GM12878 (cell line): ENCODE results near the gene SPATA31D1. TPM values are rescaled to one million over a fixed set of nuclear protein-coding genes. Genes with fewer than 3 reads are reported as not detected.

Experiments
- ATAC-seq: fragments of 200-7000 bp; cut with Tn5 transposase; 3 replicates; pipeline ENCODE4 v1.9.1; 2020; ENCODE audit warnings: mild to moderate bottlenecking, moderate library complexity
- BruUV-seq: library from RNA; stranded (reverse); fragments of 400-500 nt; replicated peaks from 2 replicates; lab custom pipeline; 2021; lab: Mats Ljungman, UMichigan
- CTCF ChIA-PET: fragments of 300-600 bp; sonication (Branson Sonifier 250); formaldehyde crosslinking; extraction: SDS; loops from one replicate; lab custom pipeline; 2021; ENCODE audit warnings: inconsistent platforms; lab: Yijun Ruan, JAX
- POLR2A ChIA-PET: fragments of 350-600 bp; formaldehyde crosslinking; extraction: SDS; loops from one replicate; lab custom pipeline; 2021; ENCODE audit warnings: inconsistent platforms; lab: Charles Lee
- RAD21 ChIA-PET: fragments of 300-600 bp; sonication (Branson Sonifier 250); formaldehyde crosslinking; loops from one replicate; lab custom pipeline; 2023; ENCODE audit warnings: antibody characterized with exemption; ENCODE audit not compliant: unreplicated experiment; lab: Charles Lee
- SMC1A ChIA-PET: fragments of 300-600 bp; sonication (Branson Sonifier 250); formaldehyde crosslinking; loops from one replicate; lab custom pipeline; 2023; ENCODE audit not compliant: unreplicated experiment, uncharacterized antibody; lab: Charles Lee
- DNase-seq: peaks from one replicate; pipeline ENCODE4 v3.0.0-alpha.2; 2011; ENCODE audit warnings: low read depth, low spot score
- FAIRE-seq: peaks from 3 replicates; lab custom pipeline; 2011; peaks lifted over from hg19 to GRCh38; lab: Jason Lieb, UNC
- H2AFZ ChIP-seq: 2 replicates; pipeline ENCODE4 v1.6.0; 2011; ENCODE audit warnings: low read depth, low read length, control low read depth; ENCODE audit not compliant: control insufficient read depth
- H3K27ac ChIP-seq: 2 replicates; pipeline ENCODE4 v1.5.1; 2011; ENCODE audit warnings: control low read depth; ENCODE audit not compliant: control insufficient read depth, insufficient read depth
- H3K27me3 ChIP-seq, 2 experiments: replicated peaks in 1 of 2; 2 replicates each; pipeline versions ENCODE4 v1.6.0 to v1.6.1; 2011; ENCODE audit warnings: low read length in 1 of 2; ENCODE audit not compliant: control insufficient read depth in 2 of 2, insufficient read depth in 2 of 2
- H3K36me3 ChIP-seq, 2 experiments: 2 replicates each; pipeline ENCODE4 v1.5.1; 2011; ENCODE audit warnings: low read length in 1 of 2; ENCODE audit not compliant: control insufficient read depth in 2 of 2, insufficient read depth in 2 of 2
- H3K4me1 ChIP-seq: 2 replicates; pipeline ENCODE4 v1.6.1; 2011; ENCODE audit warnings: mild to moderate bottlenecking, low read length, moderate library complexity, mixed read lengths; ENCODE audit not compliant: control insufficient read depth, insufficient read depth
- H3K4me2 ChIP-seq: 2 replicates; pipeline ENCODE4 v1.6.0; 2011; ENCODE audit warnings: control low read depth; ENCODE audit not compliant: control insufficient read depth, insufficient read depth
- H3K4me3 ChIP-seq: fragments of 200-600 bp; sonication (generic); 2 replicates; pipeline ENCODE4 v1.5.1; 2016
- H3K79me2 ChIP-seq: 2 replicates; pipeline ENCODE4 v1.6.0; 2011; ENCODE audit warnings: low read length; ENCODE audit not compliant: control insufficient read depth, insufficient read depth
- H3K9ac ChIP-seq: 2 replicates; pipeline ENCODE4 v1.8.0; 2011; ENCODE audit warnings: low read length, control low read depth, mixed read lengths; ENCODE audit not compliant: control insufficient read depth, insufficient read depth
- H3K9me3 ChIP-seq: replicated peaks from 3 replicates; pipeline ENCODE4 v1.5.1; 2011; ENCODE audit warnings: mild to moderate bottlenecking, low read length; ENCODE audit not compliant: control insufficient read depth, insufficient read depth
- H4K20me1 ChIP-seq: 2 replicates; pipeline ENCODE4 v1.6.0; 2011; ENCODE audit not compliant: control insufficient read depth, insufficient read depth
- CREM ChIP-seq: IDR thresholded peaks from 2 replicates; pipeline ENCODE4 v1.6.1; 2014; ENCODE audit warnings: antibody characterized with exemption, low read depth
- EED ChIP-seq: sonication (generic); IDR thresholded peaks from 2 replicates; pipeline ENCODE4 v1.6.1; 2016; ENCODE audit warnings: antibody characterized with exemption, low read depth
- HDAC6 ChIP-seq: fragments of 200-600 bp; sonication (generic); IDR thresholded peaks from one replicate; pipeline ENCODE4 v1.8.0; 2017; ENCODE audit warnings: antibody characterized with exemption; ENCODE audit not compliant: unreplicated experiment
- HDGF ChIP-seq: fragments of 450-650 bp; IDR thresholded peaks from 2 replicates; pipeline ENCODE4 v1.6.1; 2016; ENCODE audit warnings: antibody characterized with exemption
- LARP7 ChIP-seq: fragments of 450-650 bp; IDR thresholded peaks from 2 replicates; pipeline ENCODE4 v1.6.1; 2017; ENCODE audit warnings: mild to moderate bottlenecking
- NFYB ChIP-seq: IDR thresholded peaks from 2 replicates; pipeline ENCODE4 v1.6.1; 2011; ENCODE audit warnings: low read depth, mild to moderate bottlenecking, low read length, improper control_type of control experiment, moderate library complexity; ENCODE audit not compliant: insufficient read depth
- STAT1 ChIP-seq: fragments of 450-650 bp; conservative IDR thresholded peaks from 2 replicates; pipeline ENCODE4 v1.6.1; 2014; ENCODE audit warnings: antibody characterized with exemption, mild to moderate bottlenecking
- TCF3 ChIP-seq: IDR thresholded peaks from 2 replicates; pipeline ENCODE4 v1.6.1; 2012; ENCODE audit warnings: low read depth, mild to moderate bottlenecking, low read length, borderline replicate concordance; ENCODE audit not compliant: insufficient read depth
- ZNF217 ChIP-seq: fragments of 450-650 bp; IDR thresholded peaks from 2 replicates; pipeline ENCODE4 v1.6.1; 2017; ENCODE audit warnings: antibody characterized with exemption, mild to moderate bottlenecking
- ZNF274 ChIP-seq: IDR thresholded peaks from one replicate; pipeline ENCODE4 v1.8.0; 2011; ENCODE audit not compliant: insufficient read length, insufficient read depth
- ZSCAN29 ChIP-seq: fragments of 450-650 bp; IDR thresholded peaks from 2 replicates; pipeline ENCODE4 v1.6.1; 2017; ENCODE audit warnings: mild to moderate bottlenecking, moderate library complexity
- in situ Hi-C: fragments of 300-500 bp; cut with MboI; formaldehyde crosslinking; loops from 9 replicates; pipeline ENCODE4 v1.14.3; 2018; ENCODE audit warnings: mixed read lengths
- intact Hi-C: fragments of 100-400 bp; cut with micrococcal nuclease; formaldehyde crosslinking; loops from one replicate; pipeline ENCODE4 v1.14.2; 2022; ENCODE audit not compliant: unreplicated experiment
- polyA plus RNA-seq, 11 experiments: library from polyadenylated mRNA; depleted of rRNA in 4 of 11; unstranded in 6 of 11; stranded (reverse) in 5 of 11; fragments of >200 nt; fragmentation: Nextera tagmentation in 4 of 11; fragmentation: Illumina TruSeq in 1 of 11; extraction: Ambion mirVana in 4 of 11; extraction: Trizol in 1 of 11; gene quantifications; 1 replicate in 1 of 11; 2 replicates in 10 of 11; pipeline versions ENCODE4 v1.2.1 to v1.2.3, GENCODE V29; 2011 to 2016; ENCODE audit warnings: inconsistent platforms in 2 of 11, missing spikeins in 2 of 11, low read depth in 1 of 11
- total RNA-seq, 4 experiments: library from RNA; depleted of rRNA in 3 of 4; stranded (reverse); fragments of >200 nt in 3 of 4; fragmentation: Illumina TruSeq in 1 of 4; extraction: Trizol in 1 of 4; gene quantifications; 2 replicates each; pipeline versions ENCODE4 v1.2.1 to v1.2.3, GENCODE V29; 2013 to 2021
- TF ChIP-seq, protein P1 (sequence below): IDR thresholded peaks from 2 replicates; pipeline ENCODE4 v1.6.1; 2012; ENCODE audit warnings: mild to moderate bottlenecking, low read depth, low read length
- TF ChIP-seq, protein P2 (sequence below): IDR thresholded peaks from 2 replicates; pipeline ENCODE4 v1.6.1; 2012; ENCODE audit warnings: low read length, inconsistent platforms
- TF ChIP-seq, protein P3 (sequence below): IDR thresholded peaks from 2 replicates; pipeline ENCODE4 v1.6.1; 2012; ENCODE audit warnings: low read depth, low read length, improper control_type of control experiment
- TF ChIP-seq, protein P4 (sequence below): fragments of 450-650 bp; IDR thresholded peaks from 2 replicates; pipeline ENCODE4 v1.6.1; 2014; ENCODE audit warnings: mild to moderate bottlenecking
- TF ChIP-seq, protein P5 (sequence below): fragments of 150-350 bp; IDR thresholded peaks from 2 replicates; pipeline ENCODE4 v1.6.1; 2016; ENCODE audit warnings: low read depth, low read length

The SPATA31D1 gene
- total and polyA plus RNA-seq, 10 of the 15 experiments (the other 5 are each of a cell fraction or from before 2014, with no cell fraction given) = 0.01 to 0.45 (median 0.05) TPM; not detected in 4

DNA sequence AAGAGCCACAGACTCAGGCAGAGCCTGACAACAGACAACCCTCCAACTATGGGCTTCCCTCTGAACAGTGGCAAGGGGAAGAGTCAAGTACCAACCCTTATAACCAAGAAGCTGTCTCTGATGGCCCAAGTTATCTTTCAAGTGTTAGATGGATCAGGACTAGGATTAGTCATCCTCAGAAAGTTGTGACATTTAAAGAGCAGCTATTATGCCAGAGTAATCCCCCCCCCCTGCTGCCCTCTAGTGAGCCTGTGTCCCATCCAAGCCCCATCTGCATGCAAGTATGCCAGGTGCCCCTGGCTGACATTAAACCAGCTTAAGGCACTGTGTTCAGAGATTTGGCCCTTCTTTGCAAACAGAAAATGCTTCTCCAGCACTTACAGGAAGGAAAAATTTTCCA lies 16.8 kb upstream of the SPATA31D1 start:
- CTCF ChIA-PET = no interaction called here
- RAD21 ChIA-PET = no interaction called here
- no peak for ATAC-seq
- TF ChIP-seq ZNF217 = no peak
- TF ChIP-seq, protein P1, sequence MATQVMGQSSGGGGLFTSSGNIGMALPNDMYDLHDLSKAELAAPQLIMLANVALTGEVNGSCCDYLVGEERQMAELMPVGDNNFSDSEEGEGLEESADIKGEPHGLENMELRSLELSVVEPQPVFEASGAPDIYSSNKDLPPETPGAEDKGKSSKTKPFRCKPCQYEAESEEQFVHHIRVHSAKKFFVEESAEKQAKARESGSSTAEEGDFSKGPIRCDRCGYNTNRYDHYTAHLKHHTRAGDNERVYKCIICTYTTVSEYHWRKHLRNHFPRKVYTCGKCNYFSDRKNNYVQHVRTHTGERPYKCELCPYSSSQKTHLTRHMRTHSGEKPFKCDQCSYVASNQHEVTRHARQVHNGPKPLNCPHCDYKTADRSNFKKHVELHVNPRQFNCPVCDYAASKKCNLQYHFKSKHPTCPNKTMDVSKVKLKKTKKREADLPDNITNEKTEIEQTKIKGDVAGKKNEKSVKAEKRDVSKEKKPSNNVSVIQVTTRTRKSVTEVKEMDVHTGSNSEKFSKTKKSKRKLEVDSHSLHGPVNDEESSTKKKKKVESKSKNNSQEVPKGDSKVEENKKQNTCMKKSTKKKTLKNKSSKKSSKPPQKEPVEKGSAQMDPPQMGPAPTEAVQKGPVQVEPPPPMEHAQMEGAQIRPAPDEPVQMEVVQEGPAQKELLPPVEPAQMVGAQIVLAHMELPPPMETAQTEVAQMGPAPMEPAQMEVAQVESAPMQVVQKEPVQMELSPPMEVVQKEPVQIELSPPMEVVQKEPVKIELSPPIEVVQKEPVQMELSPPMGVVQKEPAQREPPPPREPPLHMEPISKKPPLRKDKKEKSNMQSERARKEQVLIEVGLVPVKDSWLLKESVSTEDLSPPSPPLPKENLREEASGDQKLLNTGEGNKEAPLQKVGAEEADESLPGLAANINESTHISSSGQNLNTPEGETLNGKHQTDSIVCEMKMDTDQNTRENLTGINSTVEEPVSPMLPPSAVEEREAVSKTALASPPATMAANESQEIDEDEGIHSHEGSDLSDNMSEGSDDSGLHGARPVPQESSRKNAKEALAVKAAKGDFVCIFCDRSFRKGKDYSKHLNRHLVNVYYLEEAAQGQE = no peak
- no peak for TF ChIP-seq HDAC6
- TF ChIP-seq, protein P2, sequence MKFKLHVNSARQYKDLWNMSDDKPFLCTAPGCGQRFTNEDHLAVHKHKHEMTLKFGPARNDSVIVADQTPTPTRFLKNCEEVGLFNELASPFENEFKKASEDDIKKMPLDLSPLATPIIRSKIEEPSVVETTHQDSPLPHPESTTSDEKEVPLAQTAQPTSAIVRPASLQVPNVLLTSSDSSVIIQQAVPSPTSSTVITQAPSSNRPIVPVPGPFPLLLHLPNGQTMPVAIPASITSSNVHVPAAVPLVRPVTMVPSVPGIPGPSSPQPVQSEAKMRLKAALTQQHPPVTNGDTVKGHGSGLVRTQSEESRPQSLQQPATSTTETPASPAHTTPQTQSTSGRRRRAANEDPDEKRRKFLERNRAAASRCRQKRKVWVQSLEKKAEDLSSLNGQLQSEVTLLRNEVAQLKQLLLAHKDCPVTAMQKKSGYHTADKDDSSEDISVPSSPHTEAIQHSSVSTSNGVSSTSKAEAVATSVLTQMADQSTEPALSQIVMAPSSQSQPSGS = no peak
- no peak for TF ChIP-seq ZSCAN29
- TF ChIP-seq NFYB = no peak
- TF ChIP-seq, protein P3, sequence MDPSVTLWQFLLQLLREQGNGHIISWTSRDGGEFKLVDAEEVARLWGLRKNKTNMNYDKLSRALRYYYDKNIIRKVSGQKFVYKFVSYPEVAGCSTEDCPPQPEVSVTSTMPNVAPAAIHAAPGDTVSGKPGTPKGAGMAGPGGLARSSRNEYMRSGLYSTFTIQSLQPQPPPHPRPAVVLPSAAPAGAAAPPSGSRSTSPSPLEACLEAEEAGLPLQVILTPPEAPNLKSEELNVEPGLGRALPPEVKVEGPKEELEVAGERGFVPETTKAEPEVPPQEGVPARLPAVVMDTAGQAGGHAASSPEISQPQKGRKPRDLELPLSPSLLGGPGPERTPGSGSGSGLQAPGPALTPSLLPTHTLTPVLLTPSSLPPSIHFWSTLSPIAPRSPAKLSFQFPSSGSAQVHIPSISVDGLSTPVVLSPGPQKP = no peak
- TF ChIP-seq, protein P4, sequence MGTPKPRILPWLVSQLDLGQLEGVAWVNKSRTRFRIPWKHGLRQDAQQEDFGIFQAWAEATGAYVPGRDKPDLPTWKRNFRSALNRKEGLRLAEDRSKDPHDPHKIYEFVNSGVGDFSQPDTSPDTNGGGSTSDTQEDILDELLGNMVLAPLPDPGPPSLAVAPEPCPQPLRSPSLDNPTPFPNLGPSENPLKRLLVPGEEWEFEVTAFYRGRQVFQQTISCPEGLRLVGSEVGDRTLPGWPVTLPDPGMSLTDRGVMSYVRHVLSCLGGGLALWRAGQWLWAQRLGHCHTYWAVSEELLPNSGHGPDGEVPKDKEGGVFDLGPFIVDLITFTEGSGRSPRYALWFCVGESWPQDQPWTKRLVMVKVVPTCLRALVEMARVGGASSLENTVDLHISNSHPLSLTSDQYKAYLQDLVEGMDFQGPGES = no peak
- no peak for TF ChIP-seq EED
- no peak for TF ChIP-seq CREM
- TF ChIP-seq TCF3 = no peak
- no peak for TF ChIP-seq LARP7
- no peak for TF ChIP-seq HDGF
- TF ChIP-seq, protein P5, sequence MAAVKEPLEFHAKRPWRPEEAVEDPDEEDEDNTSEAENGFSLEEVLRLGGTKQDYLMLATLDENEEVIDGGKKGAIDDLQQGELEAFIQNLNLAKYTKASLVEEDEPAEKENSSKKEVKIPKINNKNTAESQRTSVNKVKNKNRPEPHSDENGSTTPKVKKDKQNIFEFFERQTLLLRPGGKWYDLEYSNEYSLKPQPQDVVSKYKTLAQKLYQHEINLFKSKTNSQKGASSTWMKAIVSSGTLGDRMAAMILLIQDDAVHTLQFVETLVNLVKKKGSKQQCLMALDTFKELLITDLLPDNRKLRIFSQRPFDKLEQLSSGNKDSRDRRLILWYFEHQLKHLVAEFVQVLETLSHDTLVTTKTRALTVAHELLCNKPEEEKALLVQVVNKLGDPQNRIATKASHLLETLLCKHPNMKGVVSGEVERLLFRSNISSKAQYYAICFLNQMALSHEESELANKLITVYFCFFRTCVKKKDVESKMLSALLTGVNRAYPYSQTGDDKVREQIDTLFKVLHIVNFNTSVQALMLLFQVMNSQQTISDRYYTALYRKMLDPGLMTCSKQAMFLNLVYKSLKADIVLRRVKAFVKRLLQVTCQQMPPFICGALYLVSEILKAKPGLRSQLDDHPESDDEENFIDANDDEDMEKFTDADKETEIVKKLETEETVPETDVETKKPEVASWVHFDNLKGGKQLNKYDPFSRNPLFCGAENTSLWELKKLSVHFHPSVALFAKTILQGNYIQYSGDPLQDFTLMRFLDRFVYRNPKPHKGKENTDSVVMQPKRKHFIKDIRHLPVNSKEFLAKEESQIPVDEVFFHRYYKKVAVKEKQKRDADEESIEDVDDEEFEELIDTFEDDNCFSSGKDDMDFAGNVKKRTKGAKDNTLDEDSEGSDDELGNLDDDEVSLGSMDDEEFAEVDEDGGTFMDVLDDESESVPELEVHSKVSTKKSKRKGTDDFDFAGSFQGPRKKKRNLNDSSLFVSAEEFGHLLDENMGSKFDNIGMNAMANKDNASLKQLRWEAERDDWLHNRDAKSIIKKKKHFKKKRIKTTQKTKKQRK = no peak
- no peak for TF ChIP-seq ZNF274
- TF ChIP-seq STAT1 = no peak

More for the DNA sequence above, 16.8 kb upstream of the SPATA31D1 start:
- intact Hi-C loops = no loop called here
- H4K20me1 ChIP-seq = no peaks in the 10 kb centered on the region
- ChIA-PET SMC1A (interaction anchor here (1.2 kb wide), 1 partner anchor 10 kb away, joined by 4 read pairs; no protein-coding TSS in a partner anchor), POLR2A (no interaction called here)
- in situ Hi-C loops = loop anchor here (25.0 kb wide), 1 partner anchor 91 kb away; no protein-coding TSS in a partner anchor
- H3K4me3 ChIP-seq = no peak overlapping the region
- H3K9ac ChIP-seq = no peak overlapping the region
- DNase-seq = no peak
- no peaks in the 10 kb centered on the region for H3K36me3 ChIP-seq
- H3K4me1 ChIP-seq = no peaks in the 10 kb centered on the region
- H2AFZ ChIP-seq = no peak overlapping the region
- no peak for FAIRE-seq
- H3K79me2 ChIP-seq = no peaks in the 10 kb centered on the region
- H3K4me2 ChIP-seq = no peak overlapping the region
- no peaks in the 10 kb centered on the region for H3K9me3 ChIP-seq
- BruUV-seq = no TSS peak
- H3K27ac ChIP-seq = no peak overlapping the region
- no peaks in the 10 kb centered on the region for H3K27me3 ChIP-seq
